Measurements from ENCODE around the gene GJC1. TPM values are rescaled to one million over a fixed set of nuclear protein-coding genes. Genes with fewer than 3 reads are reported as not detected.

The GJC1 gene
- total RNA-seq, 4 donors from 2014 or later = 2.1 to 9.2 (median 4.6) TPM

- Histone ChIP-seq H3K9me3 (no peaks in the 10 kb centered on the region), H3K4me3 (no peak overlapping the region), H3K27me3 (no peaks in the 10 kb centered on the region), H3K27ac (no peak overlapping the region), H3K4me1 (no peaks in the 10 kb centered on the region), H3K36me3 (peaks cover 0 to 92% of the 10 kb centered on the region in 2 donors)
- ATAC-seq (no peak), DNase-seq (no peak)
- in situ Hi-C loops (cut with MboI; ENCODE audit: low sequenced_read_pairs in 4 of 4) (loop anchor here (5.0 to 10.0 kb wide), 3 partner anchors 89 to 94 kb away; no protein-coding TSS in a partner anchor), intact Hi-C loops (cut with DNase I; ENCODE audit: low total_unique reads) (loop anchor here (1.0 kb wide), 1 partner anchor 91 kb away; no protein-coding TSS in a partner anchor)
- TF ChIP-seq POLR2A (IDR thresholded peaks at IDR 0.05) (no peak), CTCF (IDR thresholded peaks at IDR 0.05 in 4 of 5, conservative IDR thresholded peaks at IDR 0.05 in 1 of 5) (no peak)
Observed at GRCh38 chr17:44865931-44866330, 35.8 kb upstream of the GJC1 start.

- ATAC-seq (peak; percentile 42 to 49), DNase-seq (peak; percentile 20 to 31)
- Histone ChIP-seq H3K27ac (no peak overlapping the region), H3K4me1 (no peaks in the 10 kb centered on the region), H3K4me3 (no peak overlapping the region), H3K9me3 (no peaks in the 10 kb centered on the region), H3K27me3 (no peaks in the 10 kb centered on the region), H3K36me3 (peaks cover 0 to 92% of the 10 kb centered on the region in 2 donors)
- in situ Hi-C loops (cut with MboI; ENCODE audit: low sequenced_read_pairs in 4 of 4) = loop anchor here (5.0 to 10.0 kb wide), 3 partner anchors 88 to 93 kb away; no protein-coding TSS in a partner anchor
- intact Hi-C loops (cut with DNase I; ENCODE audit: low total_unique reads) = loop anchor here (1.0 kb wide), 1 partner anchor 90 kb away; no protein-coding TSS in a partner anchor
- TF ChIP-seq CTCF (IDR thresholded peaks at IDR 0.05 in 4 of 5, conservative IDR thresholded peaks at IDR 0.05 in 1 of 5) = peak; percentile 70 to 88 (median 78)
- TF ChIP-seq POLR2A (IDR thresholded peaks at IDR 0.05) = no peak
Observed at GRCh38 chr17:44865231-44865660, 35.2 kb upstream of the GJC1 start.

GRCh38 chr17:44864831-44865230 is 34.7 kb upstream of the GJC1 start:
- in situ Hi-C loops (cut with MboI; ENCODE audit: low sequenced_read_pairs in 4 of 4) = loop anchor here (5.0 to 10.0 kb wide), 3 partner anchors 88 to 93 kb away; no protein-coding TSS in a partner anchor
- intact Hi-C loops (cut with DNase I; ENCODE audit: low total_unique reads) = loop anchor here (1.0 kb wide), 1 partner anchor 90 kb away; no protein-coding TSS in a partner anchor
- no peaks in the 10 kb centered on the region for H3K4me1 ChIP-seq
- ATAC-seq (no peak), DNase-seq (no peak)
- no peak for TF ChIP-seq CTCF (IDR thresholded peaks at IDR 0.05 in 4 of 5, conservative IDR thresholded peaks at IDR 0.05 in 1 of 5)
- TF ChIP-seq POLR2A (IDR thresholded peaks at IDR 0.05) = no peak
- no peak overlapping the region for H3K4me3 ChIP-seq
- H3K27me3 ChIP-seq = no peaks in the 10 kb centered on the region
- no peak overlapping the region for H3K27ac ChIP-seq
- no peaks in the 10 kb centered on the region for H3K9me3 ChIP-seq
- peaks cover 0 to 92% of the 10 kb centered on the region in 2 donors for H3K36me3 ChIP-seq

GRCh38 chr17:44863061-44863918 is 33.2 kb upstream of the GJC1 start:
- Histone ChIP-seq H3K27me3 (no peaks in the 10 kb centered on the region), H3K27ac (no peak overlapping the region), H3K4me3 (no peak overlapping the region), H3K4me1 (no peaks in the 10 kb centered on the region), H3K9me3 (no peaks in the 10 kb centered on the region), H3K36me3 (peaks cover 0 to 92% of the 10 kb centered on the region in 2 donors)
- ATAC-seq = no peak
- DNase-seq = no peak
- TF ChIP-seq CTCF (IDR thresholded peaks at IDR 0.05 in 4 of 5, conservative IDR thresholded peaks at IDR 0.05 in 1 of 5) (no peak), POLR2A (IDR thresholded peaks at IDR 0.05) (no peak)
- intact Hi-C loops (cut with DNase I; ENCODE audit: low total_unique reads) (no loop called here), in situ Hi-C loops (cut with MboI; ENCODE audit: low sequenced_read_pairs in 4 of 4) (loop anchor here in 1 of 4 donors (10.0 kb wide), 1 partner anchor 88 kb away; no protein-coding TSS in a partner anchor)

Measured in gastrocnemius medialis (tissue), 4 donors.